IPS-18a (cell line): ENCODE data around the gene ZNF624.

ENCODE experiments used
- H3K27ac ChIP-seq: one replicate; pipeline ENCODE4 v1.5.1; 2013; ENCODE audit warnings: low read length
- H3K27me3 ChIP-seq: one replicate; pipeline ENCODE4 v1.6.1; 2013; ENCODE audit warnings: mild to moderate bottlenecking, low read length; ENCODE audit not compliant: control insufficient read depth, insufficient read depth
- H3K36me3 ChIP-seq: one replicate; pipeline ENCODE4 v1.6.1; 2013; ENCODE audit warnings: low read depth, low read length; ENCODE audit not compliant: control insufficient read depth
- H3K4me1 ChIP-seq: one replicate; pipeline ENCODE4 v1.6.1; 2013; ENCODE audit warnings: low read depth, low read length; ENCODE audit not compliant: control insufficient read depth
- H3K4me3 ChIP-seq: one replicate; pipeline ENCODE4 v1.5.1; 2013; ENCODE audit warnings: low read length
- H3K9ac ChIP-seq: one replicate; pipeline ENCODE4 v1.6.1; 2013; ENCODE audit warnings: mild to moderate bottlenecking, low read length, moderate library complexity
- H3K9me3 ChIP-seq: one replicate; pipeline ENCODE4 v1.6.1; 2013; ENCODE audit warnings: low read depth, low read length; ENCODE audit not compliant: control insufficient read depth

ZNF624 gene

GRCh38 chr17:16585796-16586195 is 67.9 kb downstream of the ZNF624 start:
- Histone ChIP-seq H3K27me3 (peaks cover 27% of the 10 kb centered on the region), H3K4me1 (no peaks in the 10 kb centered on the region), H3K36me3 (no peaks in the 10 kb centered on the region), H3K27ac (no peak overlapping the region), H3K9me3 (peaks cover 3% of the 10 kb centered on the region), H3K4me3 (no peak overlapping the region), H3K9ac (no peak overlapping the region)

GRCh38 chr17:16584273-16584995 is 69.2 kb downstream of the ZNF624 start:
- no peaks in the 10 kb centered on the region for H3K4me1 ChIP-seq
- H3K4me3 ChIP-seq, result peak overlapping the region; percentile 66
- no peak overlapping the region for H3K9ac ChIP-seq
- peaks cover 27% of the 10 kb centered on the region for H3K27me3 ChIP-seq
- no peaks in the 10 kb centered on the region for H3K36me3 ChIP-seq
- H3K27ac ChIP-seq, result no peak overlapping the region
- no peaks in the 10 kb centered on the region for H3K9me3 ChIP-seq

- Histone ChIP-seq H3K4me3 (no peak overlapping the region), H3K36me3 (no peaks in the 10 kb centered on the region), H3K9me3 (no peaks in the 10 kb centered on the region), H3K9ac (no peak overlapping the region), H3K4me1 (no peaks in the 10 kb centered on the region), H3K27ac (no peak overlapping the region), H3K27me3 (peaks cover 24% of the 10 kb centered on the region)
These were observed 69.9 kb downstream of the ZNF624 start for GRCh38 chr17:16583781-16584180.

GRCh38 chr17:16573466-16573865 is 80.2 kb downstream of the ZNF624 start:
- no peaks in the 10 kb centered on the region for H3K9me3 ChIP-seq
- H3K9ac ChIP-seq, result no peak overlapping the region
- no peak overlapping the region for H3K27ac ChIP-seq
- peaks cover 19% of the 10 kb centered on the region for H3K27me3 ChIP-seq
- no peak overlapping the region for H3K4me3 ChIP-seq
- H3K4me1 ChIP-seq, result no peaks in the 10 kb centered on the region
- no peaks in the 10 kb centered on the region for H3K36me3 ChIP-seq
